ENCODE data around the gene ITGAV. TPM values are rescaled to one million over a fixed set of nuclear protein-coding genes. Genes with fewer than 3 reads are reported as not detected.

ITGAV gene
- total RNA-seq, 6 donors from 2014 or later: 19.9 to 75.4 (median 58.7) TPM

DNA sequence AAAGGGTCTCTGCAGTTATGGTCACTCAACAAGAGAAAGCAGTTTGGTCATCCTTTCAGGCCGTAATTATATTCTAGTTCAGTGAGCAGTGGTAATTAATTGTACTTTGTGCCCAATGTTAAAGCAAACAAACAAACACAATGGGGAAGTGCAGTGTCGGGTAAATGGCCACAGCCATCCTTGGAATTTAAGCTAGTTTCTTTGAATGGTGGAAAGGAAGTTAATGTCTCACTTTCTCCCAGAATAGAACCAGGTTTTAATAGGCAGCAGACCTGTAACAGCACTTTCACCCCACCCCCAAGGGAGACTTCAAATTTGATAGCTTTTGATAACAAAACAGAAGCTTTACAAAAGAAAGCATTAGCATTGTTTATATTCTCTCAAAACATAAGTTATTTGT lies 20.0 kb upstream of the ITGAV start:
- whole genome bisulfite sequencing, 2 donors: 50 to 70% methylated on average over 2 of the region's 2 CpGs
- Histone ChIP-seq H3K27ac (no peak overlapping the region), H3K9me3 (no peaks in the 10 kb centered on the region), H3K4me3 (no peak overlapping the region), H3K27me3 (no peaks in the 10 kb centered on the region), H3K36me3 (no peaks in the 10 kb centered on the region), H3K4me1 (peaks cover 0 to under 1% (median under 1%) of the 10 kb centered on the region in 4 donors)
- TF ChIP-seq POLR2A (IDR thresholded peaks at IDR 0.05): no peak
- no peak for TF ChIP-seq POLR2AphosphoS5 (IDR thresholded peaks at IDR 0.05)
- TF ChIP-seq EP300 (IDR thresholded peaks at IDR 0.05): no peak
- TF ChIP-seq, protein P1, sequence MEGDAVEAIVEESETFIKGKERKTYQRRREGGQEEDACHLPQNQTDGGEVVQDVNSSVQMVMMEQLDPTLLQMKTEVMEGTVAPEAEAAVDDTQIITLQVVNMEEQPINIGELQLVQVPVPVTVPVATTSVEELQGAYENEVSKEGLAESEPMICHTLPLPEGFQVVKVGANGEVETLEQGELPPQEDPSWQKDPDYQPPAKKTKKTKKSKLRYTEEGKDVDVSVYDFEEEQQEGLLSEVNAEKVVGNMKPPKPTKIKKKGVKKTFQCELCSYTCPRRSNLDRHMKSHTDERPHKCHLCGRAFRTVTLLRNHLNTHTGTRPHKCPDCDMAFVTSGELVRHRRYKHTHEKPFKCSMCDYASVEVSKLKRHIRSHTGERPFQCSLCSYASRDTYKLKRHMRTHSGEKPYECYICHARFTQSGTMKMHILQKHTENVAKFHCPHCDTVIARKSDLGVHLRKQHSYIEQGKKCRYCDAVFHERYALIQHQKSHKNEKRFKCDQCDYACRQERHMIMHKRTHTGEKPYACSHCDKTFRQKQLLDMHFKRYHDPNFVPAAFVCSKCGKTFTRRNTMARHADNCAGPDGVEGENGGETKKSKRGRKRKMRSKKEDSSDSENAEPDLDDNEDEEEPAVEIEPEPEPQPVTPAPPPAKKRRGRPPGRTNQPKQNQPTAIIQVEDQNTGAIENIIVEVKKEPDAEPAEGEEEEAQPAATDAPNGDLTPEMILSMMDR (IDR thresholded peaks at IDR 0.05): no peak
- ATAC-seq (ENCODE audit: low FRiP score in 2 of 2) (no peak), DNase-seq (no peak)

DNA sequence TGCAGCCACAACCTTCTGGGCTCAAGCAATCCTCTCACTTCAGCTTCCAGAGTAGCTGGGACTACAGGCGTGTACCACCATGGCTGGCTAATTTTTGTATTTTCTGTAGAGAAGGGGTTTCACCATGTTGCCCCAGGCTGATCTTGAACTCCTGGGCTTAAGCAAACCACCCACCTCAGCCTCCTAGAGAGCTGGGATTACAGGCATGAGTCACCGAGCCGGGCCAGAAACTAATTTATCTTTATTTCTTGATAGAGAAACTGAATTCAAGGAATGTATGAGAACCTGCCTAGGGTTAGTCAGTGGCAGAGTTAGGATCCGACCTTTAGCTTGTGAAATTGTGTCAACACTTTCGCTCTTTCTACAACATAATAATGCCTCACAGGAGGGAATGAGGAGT lies 19.3 kb upstream of the ITGAV start:
- Histone ChIP-seq H3K27ac (no peak overlapping the region), H3K27me3 (no peaks in the 10 kb centered on the region), H3K4me1 (peaks cover 0 to 8% (median 4%) of the 10 kb centered on the region in 4 donors), H3K36me3 (no peaks in the 10 kb centered on the region), H3K4me3 (no peak overlapping the region), H3K9me3 (no peaks in the 10 kb centered on the region)
- DNase-seq: no peak
- no peak for ATAC-seq (ENCODE audit: low FRiP score in 2 of 2)
- TF ChIP-seq EP300 (IDR thresholded peaks at IDR 0.05): no peak
- WGBS, 2 donors: 77 to 88% methylated on average over 5 of the region's 5 CpGs

DNA sequence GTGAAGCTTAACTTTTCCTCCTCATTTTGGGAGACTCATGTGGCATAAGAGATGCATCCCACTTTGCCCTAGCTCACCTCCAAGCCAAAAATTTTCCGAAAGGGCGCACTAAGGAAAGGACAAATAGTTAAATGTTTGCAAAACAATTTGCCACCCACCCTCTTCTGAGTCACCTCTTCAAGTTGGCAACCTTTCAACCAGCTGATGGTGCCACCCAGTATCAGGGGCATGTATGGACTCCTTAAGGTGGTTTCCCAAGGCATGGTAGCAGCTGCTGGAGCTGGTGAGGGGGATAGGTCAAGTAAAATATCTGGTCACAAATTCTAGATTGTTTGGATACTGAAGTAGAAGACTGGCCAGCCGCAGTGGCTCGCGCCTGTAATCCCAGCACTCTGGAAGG lies 17.2 kb upstream of the ITGAV start:
- no peaks in the 10 kb centered on the region for H3K27me3 ChIP-seq
- no peak overlapping the region for H3K27ac ChIP-seq
- TF ChIP-seq POLR2A (IDR thresholded peaks at IDR 0.05): no peak
- TF ChIP-seq EP300 (IDR thresholded peaks at IDR 0.05): no peak
- TF ChIP-seq POLR2AphosphoS5 (IDR thresholded peaks at IDR 0.05): no peak
- TF ChIP-seq, protein P1 (IDR thresholded peaks at IDR 0.05): no peak
- peaks cover 0 to 12% (median 8%) of the 10 kb centered on the region in 4 donors for H3K4me1 ChIP-seq
- DNase-seq: no peak
- no peaks in the 10 kb centered on the region for H3K9me3 ChIP-seq
- no peak for ATAC-seq (ENCODE audit: low FRiP score in 2 of 2)
- 87 to 90% methylated on average over 5 of the region's 5 CpGs for whole genome bisulfite sequencing, 2 donors
- no peak overlapping the region for H3K4me3 ChIP-seq
- no peaks in the 10 kb centered on the region for H3K36me3 ChIP-seq

GRCh38 chr2:186573531-186573930 lies 16.3 kb upstream of the ITGAV start:
- Histone ChIP-seq H3K27ac (no peak overlapping the region), H3K36me3 (no peaks in the 10 kb centered on the region), H3K4me3 (no peak overlapping the region), H3K9me3 (no peaks in the 10 kb centered on the region), H3K27me3 (no peaks in the 10 kb centered on the region), H3K4me1 (peaks cover 0 to 12% (median 8%) of the 10 kb centered on the region in 4 donors)
- DNase-seq (no peak), ATAC-seq (ENCODE audit: low FRiP score in 2 of 2) (no peak)
- TF ChIP-seq POLR2AphosphoS5 (IDR thresholded peaks at IDR 0.05) (no peak), POLR2A (IDR thresholded peaks at IDR 0.05) (no peak), EP300 (IDR thresholded peaks at IDR 0.05) (no peak)
- TF ChIP-seq, protein P1 (IDR thresholded peaks at IDR 0.05): no peak
- WGBS, 2 donors: 87 to 96% methylated on average over 3 of the region's 3 CpGs

DNA sequence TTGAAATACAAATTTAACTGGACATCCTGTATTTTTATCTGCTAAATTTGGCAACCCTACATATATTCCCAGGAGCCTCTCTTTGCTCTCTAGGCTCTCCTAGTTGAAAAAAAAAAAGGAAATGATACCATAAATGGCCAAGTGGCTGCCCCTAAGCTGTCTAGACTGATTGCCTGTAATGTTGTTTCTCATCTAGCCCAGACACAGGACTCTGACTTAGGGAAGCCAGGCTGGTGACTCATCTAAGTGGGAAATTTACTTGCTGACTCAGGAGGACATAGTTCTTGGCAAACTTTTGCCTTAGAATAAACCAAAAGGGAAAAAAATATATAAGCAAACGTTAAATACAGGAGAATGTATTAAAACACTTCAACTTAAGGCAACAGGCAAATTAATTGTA lies 14.6 kb upstream of the ITGAV start:
- Histone ChIP-seq H3K4me1 (peaks cover 0 to 12% (median 8%) of the 10 kb centered on the region in 4 donors), H3K9me3 (no peaks in the 10 kb centered on the region), H3K27ac (no peak overlapping the region), H3K36me3 (no peaks in the 10 kb centered on the region), H3K4me3 (no peak overlapping the region), H3K27me3 (no peaks in the 10 kb centered on the region)
- peak; percentile 87 to 96 for ATAC-seq (ENCODE audit: low FRiP score in 2 of 2)
- TF ChIP-seq POLR2AphosphoS5 (IDR thresholded peaks at IDR 0.05) (peak in 1 of 2 donors; percentile 34), EP300 (IDR thresholded peaks at IDR 0.05) (no peak)
- 0 to 7% methylated on average over 1 of the region's 1 CpG for WGBS, 2 donors
- peak in 1 of 2 donors; percentile 51 for DNase-seq

- Histone ChIP-seq H3K27ac (no peak overlapping the region), H3K36me3 (no peaks in the 10 kb centered on the region), H3K4me1 (peaks cover 0 to 12% (median 8%) of the 10 kb centered on the region in 4 donors), H3K4me3 (no peak overlapping the region), H3K9me3 (no peaks in the 10 kb centered on the region), H3K27me3 (no peaks in the 10 kb centered on the region)
- ATAC-seq (ENCODE audit: low FRiP score in 2 of 2) (no peak), DNase-seq (no peak)
- WGBS, 2 donors: 60 to 72% methylated on average over 1 of the region's 1 CpG
- TF ChIP-seq POLR2AphosphoS5 (IDR thresholded peaks at IDR 0.05): no peak
- TF ChIP-seq, protein P1 (IDR thresholded peaks at IDR 0.05): no peak
- TF ChIP-seq EP300 (IDR thresholded peaks at IDR 0.05): no peak
- no peak for TF ChIP-seq POLR2A (IDR thresholded peaks at IDR 0.05)
Measured at GRCh38 chr2:186575856-186576255, 14.0 kb upstream of the ITGAV start.
